Urinary bladder (tissue), 4 donors: Measurements from ENCODE around the gene TEAD3. TPM values are rescaled to one million over a fixed set of nuclear protein-coding genes. Genes with fewer than 3 reads are reported as not detected.
A peak's percentile ranks its signal among the peaks of the same experiment; 100 is the strongest.

ENCODE experiments used
- DNase-seq: peaks from one replicate; pipeline ENCODE4 v3.0.0-alpha.2; 2015; ENCODE audit errors: extremely low spot score
- H3K27ac ChIP-seq: one replicate; pipeline ENCODE4 v1.5.1; 2013; ENCODE audit warnings: low read depth, mild to moderate bottlenecking, moderate library complexity
- H3K36me3 ChIP-seq: one replicate; pipeline ENCODE4 v1.6.1; 2013; ENCODE audit warnings: mild to moderate bottlenecking, moderate library complexity; ENCODE audit not compliant: insufficient read depth
- H3K4me1 ChIP-seq: one replicate; pipeline ENCODE4 v1.6.1; 2013; ENCODE audit warnings: mild to moderate bottlenecking, moderate library complexity; ENCODE audit not compliant: insufficient read depth
- H3K4me3 ChIP-seq: one replicate; pipeline ENCODE4 v1.5.1; 2013; ENCODE audit warnings: low read depth, low read length
- WGBS: extraction: QIAGEN DNeasy Blood & Tissue Kit; methylation state at CpG from one replicate; pipeline ENCODE4 v1.1.7; 2013; 5-methylcytosine and 5-hydroxymethylcytosine counted together
- polyA plus RNA-seq: library from polyadenylated mRNA; stranded (reverse); fragments of 200-250 nt; gene quantifications from one replicate; pipeline ENCODE4 v1.2.3, GENCODE V29; 2013
- total RNA-seq: library from RNA; depleted of rRNA; stranded (reverse); fragments of >200 nt; gene quantifications from one replicate; pipeline ENCODE4 v1.2.3, GENCODE V29; 2014
- donor health status: healthy with polysubstance abuse.
- donor health status: healthy.

The TEAD3 gene
- total and polyA plus RNA-seq, 2 donors, result 14.0 to 126 TPM

DNA sequence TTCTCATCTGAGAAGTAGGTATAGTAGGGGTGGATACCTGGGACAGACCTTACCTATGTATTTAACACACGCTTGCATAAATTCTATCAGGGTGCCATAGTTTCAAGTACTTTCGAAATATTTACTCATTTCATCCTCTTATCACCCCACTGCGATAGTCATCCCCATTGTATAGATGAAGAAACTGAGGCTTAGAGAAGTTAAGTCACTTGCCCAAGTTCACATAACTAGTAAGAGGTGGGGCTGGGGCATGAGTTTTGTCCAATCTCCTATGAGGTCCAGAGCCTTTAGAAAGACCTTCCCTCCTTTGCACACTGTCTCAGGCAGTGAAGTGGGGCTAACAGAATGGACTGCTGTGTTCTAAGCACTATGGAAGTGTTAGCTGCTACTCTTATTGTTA lies 9.7 kb upstream of the TEAD3 start:
- H3K27ac ChIP-seq, result no peak overlapping the region
- no peaks in the 10 kb centered on the region for H3K4me1 ChIP-seq
- no peak overlapping the region for H3K4me3 ChIP-seq
- no peaks in the 10 kb centered on the region for H3K36me3 ChIP-seq
- 93% methylated on average over 3 of the region's 3 CpGs for WGBS
- DNase-seq, result no peak

DNA sequence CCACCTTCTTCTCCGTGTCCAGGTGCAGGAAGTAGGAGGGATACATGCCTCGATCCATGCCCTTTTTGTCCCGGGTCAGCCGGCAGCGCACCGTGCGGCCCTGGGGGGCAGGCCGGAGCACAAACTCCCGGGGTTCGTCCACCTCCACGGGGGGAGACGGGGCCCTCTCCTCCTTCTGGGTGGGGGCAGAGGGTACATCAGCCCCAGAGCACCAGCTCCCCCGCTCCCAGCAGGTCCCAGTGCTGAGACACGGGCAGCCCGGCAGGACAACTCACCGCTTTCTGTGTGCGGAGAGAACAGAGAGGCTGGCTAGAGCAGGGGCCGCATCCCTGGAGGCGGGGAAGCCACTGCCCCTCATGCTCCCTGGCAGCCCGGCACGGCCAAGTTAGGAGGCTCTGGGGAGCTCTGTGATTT lies 9.1 kb upstream of the TEAD3 start:
- H3K27ac ChIP-seq, result no peak overlapping the region

DNA sequence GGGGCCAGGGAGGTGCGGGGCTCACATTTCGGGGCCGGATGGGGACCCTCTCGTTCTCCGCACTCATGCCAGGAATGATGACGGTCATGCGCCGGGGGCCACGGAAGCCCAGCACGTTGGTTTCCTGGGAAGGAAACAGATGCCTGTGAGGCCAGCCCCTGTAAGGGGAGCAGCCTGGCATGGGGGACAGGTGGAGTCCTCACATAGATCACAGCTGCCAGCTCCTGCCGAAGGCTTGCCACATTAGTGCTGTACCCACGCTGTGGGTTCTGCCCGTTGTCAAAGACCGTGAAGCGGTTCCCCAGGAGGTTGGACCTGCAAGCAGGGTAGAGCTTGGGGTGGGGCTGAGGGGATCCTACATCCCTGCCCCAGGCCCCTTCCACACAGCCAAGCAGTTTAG lies 6.7 kb upstream of the TEAD3 start:
- DNase-seq, result no peak
- Histone ChIP-seq H3K27ac (no peak overlapping the region), H3K4me3 (no peak overlapping the region), H3K4me1 (no peaks in the 10 kb centered on the region), H3K36me3 (no peaks in the 10 kb centered on the region)
- WGBS, result 73% methylated on average over 15 of the region's 15 CpGs

More for the DNA sequence above, 9.1 kb upstream of the TEAD3 start:
- H3K36me3 ChIP-seq, result no peaks in the 10 kb centered on the region
- no peak overlapping the region for H3K4me3 ChIP-seq
- DNase-seq, result no peak
- H3K4me1 ChIP-seq, result no peaks in the 10 kb centered on the region
- WGBS, result 45% methylated on average over 21 of the region's 21 CpGs

DNA sequence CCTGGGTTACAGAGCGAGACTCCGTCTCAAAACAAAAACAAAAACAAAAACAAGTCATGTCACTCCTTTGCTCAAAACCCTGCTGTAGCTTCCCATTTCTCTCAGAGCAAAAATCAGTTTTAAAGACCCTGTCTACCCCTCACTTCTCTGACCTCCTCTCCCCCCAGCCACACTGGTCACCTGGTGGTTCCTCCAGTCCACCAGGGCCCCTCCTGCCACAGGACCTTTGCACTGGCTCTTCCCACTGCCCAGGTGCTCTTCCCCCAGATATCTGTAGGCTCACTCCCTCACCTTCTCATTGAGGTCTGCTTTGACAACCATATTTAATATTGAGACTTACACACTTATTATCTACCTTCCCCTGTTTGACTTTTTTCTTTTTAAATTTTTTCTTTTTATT lies 4.9 kb upstream of the TEAD3 start:
- DNase-seq, result no peak
- 97% methylated on average over 2 of the region's 2 CpGs for WGBS
- no peak overlapping the region for H3K4me3 ChIP-seq
- H3K4me1 ChIP-seq, result no peaks in the 10 kb centered on the region
- H3K27ac ChIP-seq, result no peak overlapping the region
- H3K36me3 ChIP-seq, result no peaks in the 10 kb centered on the region

DNA sequence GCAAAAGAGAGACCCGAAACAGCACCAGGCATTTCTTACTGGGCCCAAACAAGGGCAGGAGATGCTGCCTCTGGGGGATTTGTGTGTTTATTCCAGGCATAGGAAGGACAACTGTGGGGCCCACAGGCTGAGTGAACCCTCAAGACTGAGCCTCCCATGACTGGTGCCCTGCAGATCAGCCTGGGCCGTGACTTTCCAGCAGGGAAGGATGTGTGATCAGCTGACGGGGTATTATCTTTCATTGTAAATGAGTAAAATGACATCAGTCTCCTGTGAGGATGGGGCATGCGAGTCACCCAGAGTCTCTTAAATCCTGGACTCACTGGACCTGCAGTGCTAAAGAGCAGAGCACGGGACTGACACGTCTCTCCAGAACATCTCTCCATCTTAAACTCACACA lies 3.9 kb upstream of the TEAD3 start:
- Histone ChIP-seq H3K4me1 (no peaks in the 10 kb centered on the region), H3K27ac (no peak overlapping the region), H3K36me3 (no peaks in the 10 kb centered on the region), H3K4me3 (no peak overlapping the region)
- no peak for DNase-seq
- 59% methylated on average over 6 of the region's 6 CpGs for WGBS

DNA sequence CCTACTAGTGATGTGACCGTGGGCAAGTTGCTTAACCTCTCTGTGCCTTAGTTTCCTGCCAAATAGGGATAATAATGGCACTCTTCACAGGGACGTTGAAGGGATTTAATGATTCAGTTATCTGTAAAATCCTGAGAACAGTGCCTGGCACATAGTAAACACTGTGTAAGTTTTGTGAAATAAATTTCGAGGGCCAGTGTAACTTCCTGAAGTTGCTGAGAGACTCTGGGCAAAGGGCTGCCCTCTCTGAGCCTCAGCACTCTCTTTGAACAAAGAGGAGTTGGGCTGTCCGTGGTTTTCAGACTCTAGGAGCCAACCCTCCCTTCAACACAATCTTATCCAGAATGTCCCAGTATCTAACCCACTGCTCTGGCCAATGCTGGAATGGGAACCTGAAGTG lies 2.5 kb upstream of the TEAD3 start:
- WGBS, result 75% methylated on average over 4 of the region's 4 CpGs
- H3K36me3 ChIP-seq, result no peaks in the 10 kb centered on the region
- DNase-seq, result no peak
- H3K27ac ChIP-seq, result no peak overlapping the region
- no peak overlapping the region for H3K4me3 ChIP-seq
- no peaks in the 10 kb centered on the region for H3K4me1 ChIP-seq

DNA sequence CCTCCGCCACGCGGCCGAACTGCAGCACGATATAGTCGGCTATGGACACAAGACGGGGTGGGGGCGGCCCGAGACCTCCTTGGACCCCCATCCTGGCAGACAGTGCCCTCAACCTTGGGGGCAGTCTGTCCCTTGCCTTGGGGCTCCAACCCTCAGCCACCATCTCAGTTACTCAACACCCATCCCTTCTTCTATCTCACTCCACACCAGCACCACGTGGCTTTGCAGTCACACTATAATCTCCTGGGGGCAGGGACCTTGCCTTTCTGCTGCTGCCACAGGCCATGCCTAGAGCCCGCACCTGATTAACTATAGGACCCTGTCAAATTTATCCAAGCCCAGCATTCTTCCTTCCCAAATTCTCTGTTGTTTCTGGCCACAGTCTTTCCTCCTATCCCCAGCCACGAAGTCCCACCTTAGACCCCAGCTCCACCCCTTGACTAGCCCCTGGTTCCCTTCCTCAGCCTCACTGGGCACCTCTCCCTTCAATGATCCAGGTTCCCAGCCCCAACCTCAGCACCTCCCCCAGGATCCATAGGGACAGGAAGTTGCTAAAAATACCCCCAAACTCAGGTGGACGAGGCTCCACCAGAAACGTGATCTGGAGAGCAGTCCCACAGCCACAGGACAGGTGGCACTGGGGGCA lies 1.7 kb upstream of the TEAD3 start:
- DNase-seq, result no peak
- peak overlapping the region; percentile 77 for H3K4me3 ChIP-seq
- 31% methylated on average over 14 of the region's 14 CpGs for WGBS
- H3K27ac ChIP-seq, result peak overlapping the region; percentile 98
- H3K4me1 ChIP-seq, result no peaks in the 10 kb centered on the region
- no peaks in the 10 kb centered on the region for H3K36me3 ChIP-seq

DNA sequence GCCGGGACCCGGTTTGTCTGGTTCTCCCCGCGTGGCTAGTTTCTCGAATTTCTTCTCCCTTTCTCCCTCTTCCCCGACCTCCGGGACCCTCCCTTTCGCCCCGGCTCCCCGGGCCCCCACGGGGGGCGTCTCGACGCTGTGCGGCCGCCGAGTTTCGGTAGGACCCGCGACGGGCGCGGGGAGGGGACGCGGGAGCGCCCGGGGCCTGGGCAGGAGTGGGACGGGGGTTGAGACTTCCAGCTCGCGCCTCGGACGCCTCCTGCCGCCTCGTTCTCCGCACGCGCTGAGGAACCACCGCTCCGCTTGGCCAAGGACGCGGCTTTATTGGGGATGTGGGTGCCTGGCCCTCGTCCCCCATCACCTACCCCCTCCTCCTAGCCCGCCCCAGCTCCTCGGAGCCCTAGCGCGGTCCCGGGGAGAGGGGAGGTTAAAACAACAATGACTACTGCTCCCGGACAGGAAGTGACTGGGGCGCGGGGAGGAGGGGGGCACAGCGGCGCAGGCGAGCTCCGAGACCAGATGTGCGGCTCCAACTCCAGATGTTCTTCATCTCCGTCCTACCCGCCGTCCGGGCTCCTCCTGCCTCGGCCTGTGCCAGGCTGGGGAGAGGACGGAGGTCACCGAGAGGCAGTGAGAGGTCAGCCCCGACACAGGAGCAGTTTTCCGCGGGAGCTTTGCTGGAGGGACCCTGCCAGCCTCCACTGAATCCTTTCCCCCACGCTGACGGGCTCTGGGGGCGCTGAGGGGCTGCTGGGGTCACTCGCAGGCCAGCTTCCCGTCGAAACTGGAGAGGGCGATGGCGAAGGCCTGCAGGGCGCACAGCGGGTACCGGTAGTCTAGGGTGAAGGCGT lies 917 bp upstream of the TEAD3 start:
- 2% methylated on average over 77 of the region's 77 CpGs for WGBS
- H3K27ac ChIP-seq, result peak overlapping the region; percentile 98
- H3K36me3 ChIP-seq, result no peaks in the 10 kb centered on the region
- H3K4me3 ChIP-seq, result peak overlapping the region; percentile 77
- no peaks in the 10 kb centered on the region for H3K4me1 ChIP-seq
- DNase-seq, result no peak

DNA sequence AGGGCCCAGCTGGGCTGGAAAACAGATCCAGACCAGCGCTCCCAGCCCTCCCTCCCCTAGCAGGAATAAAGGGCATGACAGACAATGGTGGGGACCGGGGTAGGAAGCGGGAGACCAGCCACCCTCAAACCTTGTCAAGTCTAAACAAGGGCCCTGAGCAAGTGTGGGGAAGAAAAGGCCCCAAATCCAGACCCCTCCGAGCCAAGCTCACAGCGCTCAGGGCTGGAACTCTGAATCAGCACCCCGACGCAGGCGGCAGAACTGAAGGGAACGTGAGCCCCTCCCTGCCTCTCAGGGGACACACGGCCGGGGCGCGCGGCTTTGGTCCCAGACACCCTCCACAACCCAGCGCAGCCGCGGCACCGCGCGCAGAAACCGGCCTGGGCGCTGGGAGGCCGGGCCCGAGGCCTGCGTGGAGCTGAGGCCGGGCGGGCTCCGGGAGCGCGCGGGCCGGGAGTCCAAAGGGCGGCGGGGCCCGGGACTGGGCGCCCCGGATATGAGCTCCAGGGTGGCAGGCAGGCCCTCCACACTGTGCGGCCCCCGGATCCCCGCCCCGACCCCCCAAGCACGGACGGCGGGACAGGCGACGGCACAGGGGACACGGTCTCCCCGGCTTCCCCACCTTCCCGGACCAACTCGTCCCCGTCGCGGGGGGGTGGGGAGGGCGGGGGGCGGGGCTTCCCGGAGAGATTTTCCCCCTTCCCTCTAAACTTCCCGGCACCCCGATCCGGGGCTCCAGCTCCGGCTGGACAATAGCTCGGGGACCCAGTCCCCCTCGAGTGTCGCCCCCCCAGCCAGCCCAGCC lies 641 bp downstream of the TEAD3 start:
- peak overlapping the region; percentile 92 for H3K27ac ChIP-seq

DNA sequence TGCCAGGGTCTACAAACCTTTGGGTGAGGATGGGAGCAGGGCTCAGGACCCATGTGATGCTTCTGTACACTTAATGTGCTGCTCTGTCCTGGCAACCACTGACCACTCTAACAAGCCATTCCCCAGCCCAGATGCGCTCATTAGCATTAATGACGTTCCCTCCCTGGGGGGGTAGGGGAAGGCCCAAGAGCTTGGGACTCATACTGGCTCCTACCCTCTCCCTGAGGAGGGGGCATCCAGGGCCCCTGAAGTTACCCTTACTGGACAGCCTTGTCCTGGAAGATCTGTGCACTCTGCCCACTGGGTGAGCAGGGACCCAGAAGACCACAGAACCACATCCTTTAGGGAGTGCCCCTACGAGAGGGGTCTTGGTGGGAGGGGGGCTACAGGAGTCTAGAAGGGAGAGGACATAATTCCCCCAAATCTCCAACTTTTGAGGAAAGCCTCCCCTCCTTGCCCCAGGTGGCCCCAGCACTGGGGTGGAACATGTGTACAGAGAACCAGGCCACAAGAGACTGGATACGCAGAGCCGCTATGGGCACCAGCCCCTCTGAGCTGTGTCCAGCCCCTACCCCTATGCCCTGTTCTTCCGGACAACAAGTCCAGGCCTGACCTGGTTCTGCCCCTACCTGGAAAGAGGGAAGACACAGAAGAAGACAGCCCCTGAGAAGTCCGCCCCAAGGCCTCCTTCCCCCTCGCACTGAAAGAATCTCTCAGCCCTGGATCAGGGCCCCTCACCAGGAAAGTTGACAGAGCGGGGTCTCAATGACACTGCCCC lies 1.4 kb downstream of the TEAD3 start:
- Histone ChIP-seq H3K4me1 (no peaks in the 10 kb centered on the region), H3K4me3 (peak overlapping the region; percentile 77), H3K27ac (peak overlapping the region; percentile 92), H3K36me3 (no peaks in the 10 kb centered on the region)
- no peak for DNase-seq
- WGBS, result 33% methylated on average over 9 of the region's 9 CpGs

More for the DNA sequence above, 641 bp downstream of the TEAD3 start:
- peak overlapping the region; percentile 77 for H3K4me3 ChIP-seq
- H3K36me3 ChIP-seq, result no peaks in the 10 kb centered on the region
- no peaks in the 10 kb centered on the region for H3K4me1 ChIP-seq
- DNase-seq, result no peak
- WGBS, result 7% methylated on average over 63 of the region's 63 CpGs

DNA sequence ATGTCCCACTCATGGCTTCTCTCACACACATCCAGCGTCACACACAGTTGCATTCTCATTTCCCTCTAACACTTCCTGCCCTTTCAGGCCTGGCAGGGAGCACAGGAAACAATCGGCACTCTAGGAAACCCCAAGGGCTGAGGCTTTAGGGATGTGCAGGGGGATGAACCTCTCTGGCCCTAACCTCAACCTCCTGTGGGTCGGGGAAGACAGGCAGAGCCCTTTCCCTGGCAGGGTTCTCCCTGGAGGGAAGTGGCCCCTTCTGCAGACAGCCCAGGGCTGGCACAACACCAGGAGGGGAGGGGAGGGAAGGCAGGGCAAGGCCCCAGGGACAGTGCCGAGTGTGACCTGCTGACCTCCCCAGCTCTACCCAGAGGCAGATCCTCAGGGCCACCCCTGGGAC lies 2.7 kb downstream of the TEAD3 start:
- peaks cover 2% of the 10 kb centered on the region for H3K4me1 ChIP-seq
- 8% methylated on average over 4 of the region's 4 CpGs for WGBS
- H3K36me3 ChIP-seq, result no peaks in the 10 kb centered on the region
- DNase-seq, result no peak
- no peak overlapping the region for H3K4me3 ChIP-seq
- H3K27ac ChIP-seq, result peak overlapping the region; percentile 51

DNA sequence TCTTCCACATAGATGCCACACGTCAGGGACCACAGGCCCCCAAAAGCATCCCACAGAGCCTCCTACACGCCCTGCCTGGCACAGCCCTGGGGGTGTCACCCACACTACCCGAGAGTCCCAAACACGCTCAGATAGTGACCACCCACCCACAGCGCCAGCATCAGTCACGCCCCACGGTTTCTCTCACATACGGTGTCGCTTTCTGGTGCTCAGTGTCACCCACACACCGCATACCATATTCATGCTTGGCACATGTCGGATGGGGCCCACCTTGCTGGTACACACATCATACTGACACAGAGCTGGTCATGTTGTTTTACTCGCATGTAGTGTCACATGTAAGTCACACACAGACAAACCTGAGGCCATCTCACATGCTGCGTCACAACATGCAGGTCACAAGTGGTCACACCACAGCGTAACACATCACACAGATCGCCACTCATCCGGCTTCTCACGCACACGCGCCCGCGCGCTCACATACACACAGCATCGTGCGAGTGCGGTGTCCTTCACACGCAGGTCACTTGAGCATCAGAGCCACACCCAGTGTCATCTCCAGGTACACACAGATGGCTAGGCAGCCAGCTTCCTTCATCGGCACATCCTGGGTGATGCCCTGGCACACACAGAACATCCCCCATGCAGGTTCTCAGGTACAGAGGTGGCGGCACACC lies 3.4 kb downstream of the TEAD3 start:
- DNase-seq, result no peak
- 70% methylated on average over 28 of the region's 28 CpGs for WGBS
- peaks cover 2% of the 10 kb centered on the region for H3K4me1 ChIP-seq
- peak overlapping the region; percentile 41 for H3K27ac ChIP-seq
- no peak overlapping the region for H3K4me3 ChIP-seq
- H3K36me3 ChIP-seq, result no peaks in the 10 kb centered on the region

DNA sequence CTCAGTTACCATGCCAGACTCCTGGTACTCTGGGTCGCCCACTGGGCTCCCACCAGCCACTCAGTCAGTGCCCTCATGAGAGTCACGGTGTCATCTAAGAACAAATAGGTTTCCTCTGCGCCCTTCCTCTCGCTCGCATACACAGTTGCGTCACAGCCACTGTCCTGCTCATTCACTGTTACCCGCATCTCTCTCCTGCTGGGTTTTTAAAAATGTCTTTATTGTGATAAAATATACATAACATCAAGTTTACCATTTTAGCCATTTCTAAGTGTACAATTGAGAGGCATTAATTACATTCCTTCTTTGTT lies 4.0 kb downstream of the TEAD3 start:
- 48% methylated on average over 7 of the region's 7 CpGs for WGBS
- H3K27ac ChIP-seq, result peak overlapping the region; percentile 55
- no peak overlapping the region for H3K4me3 ChIP-seq
- no peaks in the 10 kb centered on the region for H3K36me3 ChIP-seq
- no peak for DNase-seq
- H3K4me1 ChIP-seq, result peaks cover 2% of the 10 kb centered on the region
